WI38 (cell line): Measurements from ENCODE around the gene ZFC3H1.

ENCODE experiments used
- H3K4me3 ChIP-seq: 2 replicates; pipeline ENCODE4 v1.5.1; 2011; ENCODE audit warnings: low read depth, mild to moderate bottlenecking, control low read depth, low read length
- TF ChIP-seq, protein P1 (sequence below): IDR thresholded peaks from 2 replicates; pipeline ENCODE4 v1.5.1; 2012; ENCODE audit warnings: low read depth, mild to moderate bottlenecking, control low read depth, low read length

ZFC3H1 gene

DNA sequence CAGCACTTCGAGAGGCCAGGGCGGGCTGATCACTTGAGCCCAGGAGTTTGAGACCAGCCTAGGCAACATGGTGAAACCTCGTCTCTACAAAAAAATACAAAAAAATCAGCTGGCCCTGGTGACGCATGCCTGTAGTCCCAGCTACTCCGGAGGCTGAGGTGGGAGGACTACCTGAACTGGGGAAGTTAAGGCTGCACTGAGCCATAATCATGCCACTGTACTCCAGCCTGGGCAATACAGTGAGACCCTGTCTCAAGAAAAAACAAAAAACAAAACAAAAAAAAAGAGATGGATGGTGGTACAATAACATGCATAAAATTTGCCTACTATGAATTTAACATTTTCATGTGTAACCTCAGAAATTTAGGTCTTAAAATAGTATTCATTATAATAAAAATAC, 2.6 kb upstream of the ZFC3H1 start:
- no peak overlapping the region for H3K4me3 ChIP-seq
- TF ChIP-seq, protein P1, sequence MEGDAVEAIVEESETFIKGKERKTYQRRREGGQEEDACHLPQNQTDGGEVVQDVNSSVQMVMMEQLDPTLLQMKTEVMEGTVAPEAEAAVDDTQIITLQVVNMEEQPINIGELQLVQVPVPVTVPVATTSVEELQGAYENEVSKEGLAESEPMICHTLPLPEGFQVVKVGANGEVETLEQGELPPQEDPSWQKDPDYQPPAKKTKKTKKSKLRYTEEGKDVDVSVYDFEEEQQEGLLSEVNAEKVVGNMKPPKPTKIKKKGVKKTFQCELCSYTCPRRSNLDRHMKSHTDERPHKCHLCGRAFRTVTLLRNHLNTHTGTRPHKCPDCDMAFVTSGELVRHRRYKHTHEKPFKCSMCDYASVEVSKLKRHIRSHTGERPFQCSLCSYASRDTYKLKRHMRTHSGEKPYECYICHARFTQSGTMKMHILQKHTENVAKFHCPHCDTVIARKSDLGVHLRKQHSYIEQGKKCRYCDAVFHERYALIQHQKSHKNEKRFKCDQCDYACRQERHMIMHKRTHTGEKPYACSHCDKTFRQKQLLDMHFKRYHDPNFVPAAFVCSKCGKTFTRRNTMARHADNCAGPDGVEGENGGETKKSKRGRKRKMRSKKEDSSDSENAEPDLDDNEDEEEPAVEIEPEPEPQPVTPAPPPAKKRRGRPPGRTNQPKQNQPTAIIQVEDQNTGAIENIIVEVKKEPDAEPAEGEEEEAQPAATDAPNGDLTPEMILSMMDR = no peak

DNA sequence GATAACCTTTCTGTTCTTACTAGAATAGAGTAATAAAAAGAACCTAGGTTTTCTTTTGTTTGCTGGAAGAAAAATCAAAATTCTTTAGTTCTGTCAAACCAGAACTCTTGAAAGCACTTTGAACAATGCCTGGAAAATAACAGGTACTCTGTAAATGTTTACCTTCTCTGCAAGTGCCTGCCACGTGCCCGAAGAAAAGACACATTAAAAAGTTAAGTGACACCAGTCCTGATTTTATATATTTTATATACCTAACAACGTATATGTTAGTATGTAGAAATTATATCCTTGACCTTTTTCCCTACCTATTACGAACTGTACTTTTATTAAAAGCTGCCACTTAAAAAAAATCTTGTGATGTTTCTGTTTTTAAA, 1.4 kb upstream of the ZFC3H1 start:
- H3K4me3 ChIP-seq = peak overlapping the region; percentile 74

DNA sequence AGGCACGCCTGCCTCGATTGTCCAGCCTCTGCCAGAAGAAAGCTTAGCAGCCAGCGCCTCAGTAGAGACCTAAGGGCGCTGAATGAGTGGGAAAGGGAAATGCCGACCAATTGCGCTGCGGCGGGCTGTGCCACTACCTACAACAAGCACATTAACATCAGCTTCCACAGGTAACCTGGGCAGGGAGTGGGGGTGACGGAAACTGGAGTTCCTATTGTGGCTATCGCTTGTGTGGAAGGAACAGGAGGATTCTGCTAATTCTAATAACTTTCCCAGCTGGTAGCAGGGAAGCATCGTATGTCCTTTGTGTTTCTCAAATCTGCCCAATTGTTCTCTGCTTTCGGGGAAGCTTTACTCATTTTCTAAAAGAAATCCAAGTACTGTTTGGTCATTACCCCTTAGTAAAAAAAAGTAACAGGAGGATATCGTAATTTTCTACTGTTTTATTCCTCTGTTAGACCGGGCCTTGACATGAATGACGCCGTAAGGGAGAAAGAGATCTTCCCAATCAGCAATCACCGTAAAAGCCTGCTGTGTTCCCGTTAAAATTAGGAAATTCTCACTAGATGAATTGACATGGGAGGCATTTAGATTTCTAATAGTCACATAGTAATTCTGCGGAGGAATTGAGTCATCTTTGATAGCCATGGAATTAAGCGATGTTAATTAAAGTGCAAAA, 902 bp upstream of the ZFC3H1 start:
- H3K4me3 ChIP-seq = peak overlapping the region; percentile 74
- TF ChIP-seq, protein P1 = no peak

More for the DNA sequence above, 1.4 kb upstream of the ZFC3H1 start:
- TF ChIP-seq, protein P1 = no peak

- TF ChIP-seq, protein P1 = no peak
These were observed 643 bp downstream of the ZFC3H1 start for GRCh38 chr12:71662849-71663560.

DNA sequence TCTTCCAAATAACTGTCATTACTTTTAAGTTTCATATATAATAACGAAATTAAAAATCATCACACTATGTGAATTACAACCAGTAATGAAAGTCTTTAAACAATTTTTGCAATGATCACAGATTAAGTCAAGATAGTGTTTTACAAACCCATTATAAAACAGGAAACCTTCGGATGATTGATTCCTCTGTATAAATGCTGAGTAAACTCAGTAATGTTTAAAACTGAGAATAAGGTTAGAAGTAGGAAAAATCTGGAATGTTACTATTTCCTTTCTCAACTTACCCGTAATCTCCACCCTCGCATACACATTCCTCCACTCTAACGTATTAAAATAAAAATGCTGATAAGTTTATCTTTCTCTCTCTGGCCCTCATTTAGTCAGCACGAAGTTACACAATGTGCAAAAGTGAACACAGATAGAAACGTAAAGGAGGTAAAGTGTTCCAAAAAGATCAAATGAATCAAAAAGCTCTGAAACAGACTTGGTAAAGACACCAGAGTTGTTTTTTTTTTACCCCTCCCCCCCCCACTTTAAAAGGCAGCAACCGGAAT, 1.6 kb downstream of the ZFC3H1 start:
- H3K4me3 ChIP-seq = peak overlapping the region; percentile 74
- TF ChIP-seq, protein P1 = no peak

More at GRCh38 chr12:71662849-71663560, 643 bp downstream of the ZFC3H1 start:
- H3K4me3 ChIP-seq = peak overlapping the region; percentile 74

DNA sequence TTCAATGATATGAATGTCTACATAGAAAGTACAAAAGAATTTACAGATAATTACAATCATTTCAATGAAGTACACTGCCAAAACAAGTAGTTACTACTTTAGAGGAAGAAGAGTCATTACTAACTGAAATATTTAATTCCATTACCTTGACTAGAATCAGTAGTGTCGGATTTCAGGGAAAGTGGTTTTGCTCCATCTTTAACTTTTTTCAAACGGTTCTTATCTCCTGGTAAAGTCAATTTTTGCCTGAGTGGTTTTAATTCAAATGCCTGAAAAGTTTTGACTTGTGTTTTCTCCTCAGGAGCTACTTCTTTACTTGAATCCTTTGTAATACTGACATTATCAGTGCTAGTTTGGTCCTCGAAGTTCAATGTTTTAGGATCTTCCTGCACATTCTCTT, 6.9 kb downstream of the ZFC3H1 start:
- no peak overlapping the region for H3K4me3 ChIP-seq
- TF ChIP-seq, protein P1 = no peak

GRCh38 chr12:71655907-71656306, 7.7 kb downstream of the ZFC3H1 start:
- TF ChIP-seq, protein P1 = no peak
- H3K4me3 ChIP-seq = no peak overlapping the region
